Stomach (tissue), 9 donors: Measurements from ENCODE around the gene PROS1. TPM values are rescaled to one million over a fixed set of nuclear protein-coding genes. Genes with fewer than 3 reads are reported as not detected.
"Not testable (repeated sequence)": the region's sequence is repeated elsewhere in the genome, so short reads cannot be mapped to it uniquely, and the experiment has no call there.

ENCODE experiments used
- DNase-seq, 2 donors: peaks; one replicate each; pipeline versions ENCODE4 v3.0.0 to v3.0.0-alpha.2; 2013 to 2019
- H3K27ac ChIP-seq, 5 donors: fragments of 200-600 bp in 4 of 5; sonication (generic) in 4 of 5; one replicate each; pipeline ENCODE4 v1.5.1; 2013 to 2019; ENCODE audit warnings: mild to moderate bottlenecking in 1 of 5, moderate library complexity in 1 of 5
- H3K27me3 ChIP-seq, 3 donors: fragments of 200-600 bp; sonication (generic); one replicate each; pipeline ENCODE4 v1.5.1; 2017 to 2019; ENCODE audit warnings: mixed run types in 1 of 3
- H3K36me3 ChIP-seq, 4 donors: fragments of 200-600 bp; sonication (generic); 1 replicate in 3 of 4; 2 replicates in 1 of 4; pipeline ENCODE4 v1.5.1; 2016 to 2019
- H3K4me1 ChIP-seq, 4 donors: fragments of 200-600 bp; sonication (generic); one replicate each; pipeline ENCODE4 v1.5.1; 2016 to 2019
- H3K4me3 ChIP-seq, 4 donors: fragments of 200-600 bp; sonication (generic) in 3 of 4; one replicate each; pipeline ENCODE4 v1.5.1; 2016 to 2019; ENCODE audit warnings: mild to moderate bottlenecking in 1 of 4
- H3K9me3 ChIP-seq, 4 donors: fragments of 200-600 bp; sonication (generic); one replicate each; pipeline ENCODE4 v1.5.1; 2016 to 2019
- CTCF ChIP-seq, 7 experiments: fragments of 450-650 bp in 4 of 7; fragments of 200-600 bp in 3 of 7; sonication (generic) in 3 of 7; IDR thresholded peaks; one replicate each; pipeline ENCODE4 v1.5.1; 2016 to 2019; ENCODE audit warnings: antibody characterized with exemption in 7 of 7, control low read depth in 2 of 7, mild to moderate bottlenecking in 1 of 7
- EP300 ChIP-seq: sonication (generic); formaldehyde crosslinking; IDR thresholded peaks from one replicate; pipeline ENCODE4 v1.6.1; 2017; ENCODE audit warnings: antibody characterized with exemption
- POLR2A ChIP-seq, 4 donors: fragments of 450-650 bp; IDR thresholded peaks; one replicate each; pipeline ENCODE4 v1.6.1; 2016; ENCODE audit warnings: antibody characterized with exemption in 4 of 4, control low read depth in 2 of 4, mild to moderate bottlenecking in 1 of 4, moderate library complexity in 1 of 4
- POLR2AphosphoS5 ChIP-seq, 3 donors: sonication (generic); formaldehyde crosslinking; IDR thresholded peaks; one replicate each; pipeline ENCODE4 v1.6.1; 2016; ENCODE audit warnings: antibody characterized with exemption in 3 of 3
- WGBS, 5 donors: extraction: QIAGEN DNeasy Blood & Tissue Kit in 3 of 5; methylation state at CpG; one replicate each; pipeline versions ENCODE4 v1.1.5 to v1.1.7; 2013 to 2018; 5-methylcytosine and 5-hydroxymethylcytosine counted together
- intact Hi-C: fragments of 100-400 bp; cut with DNase I; formaldehyde crosslinking; loops from one replicate; pipeline ENCODE4 v1.15.1; 2023; ENCODE audit warnings: low total_unique reads
- polyA plus RNA-seq, 3 donors: library from polyadenylated mRNA; stranded (reverse); fragments of 200-250 nt; gene quantifications; one replicate each; pipeline ENCODE4 v1.2.3, GENCODE V29; 2013
- total RNA-seq, 5 donors: library from RNA; depleted of rRNA; stranded (reverse); fragments of >200 nt; gene quantifications; one replicate each; pipeline versions ENCODE4 v1.1.0 to v1.2.3, GENCODE V29; 2014 to 2016
- donor health status: healthy with polysubstance abuse.
- donor health status: Bipolar disorder and iron deficiency.
- donor health status: healthy.

Gene PROS1
- total and polyA plus RNA-seq, 8 donors: 2.2 to 37.5 (median 6.7) TPM

GRCh38 chr3:93926789-93927188 lies 46.9 kb downstream of the PROS1 start:
- no peaks in the 10 kb centered on the region for H3K27me3 ChIP-seq
- TF ChIP-seq EP300 (no peak), CTCF (IDR thresholded peaks at IDR 0.05) (no peak), POLR2AphosphoS5 (IDR thresholded peaks at IDR 0.05) (no peak), POLR2A (IDR thresholded peaks at IDR 0.05) (no peak)
- no peak for DNase-seq
- no peaks in the 10 kb centered on the region for H3K36me3 ChIP-seq
- no peaks in the 10 kb centered on the region for H3K9me3 ChIP-seq
- no peaks in the 10 kb centered on the region for H3K4me1 ChIP-seq
- no peak overlapping the region for H3K27ac ChIP-seq
- H3K4me3 ChIP-seq: no peak overlapping the region
- intact Hi-C loops: no loop called here

GRCh38 chr3:93924491-93924890 lies 49.2 kb downstream of the PROS1 start:
- TF ChIP-seq EP300 (no peak), POLR2A (IDR thresholded peaks at IDR 0.05) (no peak), CTCF (IDR thresholded peaks at IDR 0.05) (no peak), POLR2AphosphoS5 (IDR thresholded peaks at IDR 0.05) (no peak)
- no peak overlapping the region for H3K27ac ChIP-seq
- intact Hi-C loops: no loop called here
- DNase-seq: no peak
- H3K27me3 ChIP-seq: no peaks in the 10 kb centered on the region
- WGBS, 5 donors: 74 to 92% (median 83%) methylated on average over 2 of the region's 2 CpGs
- H3K4me1 ChIP-seq: no peaks in the 10 kb centered on the region
- H3K4me3 ChIP-seq: no peak overlapping the region
- no peaks in the 10 kb centered on the region for H3K9me3 ChIP-seq
- no peaks in the 10 kb centered on the region for H3K36me3 ChIP-seq

GRCh38 chr3:93923006-93923405 lies 50.7 kb downstream of the PROS1 start:
- Histone ChIP-seq H3K36me3 (peaks cover 0 to 4% (median 0%) of the 10 kb centered on the region in 4 donors), H3K27me3 (no peaks in the 10 kb centered on the region), H3K9me3 (no peaks in the 10 kb centered on the region), H3K27ac (no peak overlapping the region), H3K4me3 (no peak overlapping the region), H3K4me1 (no peaks in the 10 kb centered on the region)
- TF ChIP-seq POLR2A (IDR thresholded peaks at IDR 0.05) (no peak), CTCF (IDR thresholded peaks at IDR 0.05) (no peak), EP300 (no peak), POLR2AphosphoS5 (IDR thresholded peaks at IDR 0.05) (no peak)
- DNase-seq: no peak
- 79 to 92% (median 82%) methylated on average over 2 of the region's 2 CpGs for WGBS, 5 donors
- intact Hi-C loops: no loop called here

- intact Hi-C loops, H3K27ac ChIP-seq, DNase-seq, H3K9me3 ChIP-seq, H3K27me3 ChIP-seq, H3K4me1 ChIP-seq, H3K4me3 ChIP-seq: not testable (repeated sequence)
- H3K36me3 ChIP-seq: peaks cover 0 to 13% (median 0%) of the 10 kb centered on the region in 4 donors
- WGBS, 5 donors: 86 to 99% (median 95%) methylated on average over 11 to 17 of the region's 17 CpGs
Measured at GRCh38 chr3:93917546-93918029, 56.1 kb downstream of the PROS1 start.

- not testable (repeated sequence) for DNase-seq
- 24 to 47% (median 33%) methylated on average over 1 of the region's 1 CpG for WGBS, 5 donors
Measured at GRCh38 chr3:93913623-93914022, 60.1 kb downstream of the PROS1 start.

More at GRCh38 chr3:93913623-93914022, 60.1 kb downstream of the PROS1 start:
- intact Hi-C loops, H3K27me3 ChIP-seq, H3K4me3 ChIP-seq, H3K27ac ChIP-seq, H3K4me1 ChIP-seq: not testable (repeated sequence)
- Histone ChIP-seq H3K9me3 (peaks cover 0 to 10% (median 4%) of the 10 kb centered on the region in 4 donors), H3K36me3 (peaks cover 0 to 13% (median 0%) of the 10 kb centered on the region in 4 donors)
